CD4-positive, alpha-beta T cell treated with Interleukin-17A for 1 hour (primary cell): ENCODE data around the gene SORCS2.

Experiments used
- DNase-seq: peaks from one replicate; pipeline ENCODE4 v3.0.0-alpha.2; 2020

Gene SORCS2

DNA sequence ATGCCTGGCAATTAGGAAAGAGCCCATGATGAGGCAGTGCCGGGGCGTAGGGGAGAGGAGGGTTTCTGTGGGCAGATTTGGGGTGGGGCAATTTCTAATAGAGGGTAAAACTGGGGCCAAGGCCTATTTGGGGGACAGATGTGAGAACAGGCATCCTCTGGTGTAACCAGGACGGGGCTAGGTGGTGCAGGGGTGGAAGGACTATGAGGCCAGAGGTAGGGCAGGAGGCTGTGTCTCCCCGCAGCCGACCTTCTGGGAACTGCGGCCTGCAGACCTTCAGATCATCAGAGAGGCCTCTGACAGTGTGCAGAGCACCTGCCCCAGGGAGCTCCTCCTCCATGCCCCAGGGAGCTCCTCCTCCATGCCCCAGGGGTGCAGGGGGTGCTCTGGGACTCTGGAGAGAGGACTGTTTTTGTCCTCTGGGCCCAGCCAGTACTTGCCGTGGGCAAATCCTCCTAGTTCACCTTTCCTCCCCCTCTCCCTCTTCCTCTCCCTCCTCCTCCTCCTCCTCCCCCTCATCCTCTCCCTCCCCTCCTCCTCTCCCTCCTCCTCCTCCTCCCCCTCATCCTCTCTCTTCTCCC lies 101.9 kb downstream of the SORCS2 start:
- DNase-seq: no peak

DNA sequence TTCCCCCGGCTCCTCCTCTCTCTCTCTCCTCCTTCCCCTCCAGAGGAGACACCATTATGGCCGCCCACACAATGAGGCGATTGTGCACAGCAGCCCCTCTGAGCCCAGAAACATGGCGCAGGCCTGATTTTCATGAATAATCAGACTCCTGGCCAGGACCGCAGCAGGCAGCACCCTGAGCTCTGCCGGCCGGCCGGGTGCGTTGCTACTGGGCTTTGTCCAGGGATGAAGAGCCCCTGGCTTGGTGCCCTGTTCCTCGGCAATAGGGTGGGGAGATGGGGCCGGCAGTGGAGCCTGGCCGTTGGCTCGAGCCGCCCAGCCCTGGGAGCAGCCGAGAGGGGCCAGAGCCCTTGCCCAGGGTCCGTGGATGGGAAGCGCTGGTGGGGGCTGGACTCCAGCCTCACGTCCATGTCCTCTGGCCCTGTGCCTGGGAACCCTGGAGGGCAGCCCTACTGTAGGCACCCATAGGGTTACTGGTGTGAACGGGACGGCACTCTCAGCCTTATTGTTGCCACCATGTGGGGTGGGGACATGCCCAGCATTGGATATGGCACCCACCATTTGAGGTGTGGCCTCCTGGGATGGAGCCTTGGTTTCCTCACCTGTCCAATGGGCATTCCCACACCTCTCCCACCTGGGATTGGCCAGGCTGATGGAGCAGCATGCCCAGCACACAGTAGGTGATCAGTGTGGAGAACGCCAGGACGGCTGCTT lies 103.0 kb downstream of the SORCS2 start:
- DNase-seq: no peak

DNA sequence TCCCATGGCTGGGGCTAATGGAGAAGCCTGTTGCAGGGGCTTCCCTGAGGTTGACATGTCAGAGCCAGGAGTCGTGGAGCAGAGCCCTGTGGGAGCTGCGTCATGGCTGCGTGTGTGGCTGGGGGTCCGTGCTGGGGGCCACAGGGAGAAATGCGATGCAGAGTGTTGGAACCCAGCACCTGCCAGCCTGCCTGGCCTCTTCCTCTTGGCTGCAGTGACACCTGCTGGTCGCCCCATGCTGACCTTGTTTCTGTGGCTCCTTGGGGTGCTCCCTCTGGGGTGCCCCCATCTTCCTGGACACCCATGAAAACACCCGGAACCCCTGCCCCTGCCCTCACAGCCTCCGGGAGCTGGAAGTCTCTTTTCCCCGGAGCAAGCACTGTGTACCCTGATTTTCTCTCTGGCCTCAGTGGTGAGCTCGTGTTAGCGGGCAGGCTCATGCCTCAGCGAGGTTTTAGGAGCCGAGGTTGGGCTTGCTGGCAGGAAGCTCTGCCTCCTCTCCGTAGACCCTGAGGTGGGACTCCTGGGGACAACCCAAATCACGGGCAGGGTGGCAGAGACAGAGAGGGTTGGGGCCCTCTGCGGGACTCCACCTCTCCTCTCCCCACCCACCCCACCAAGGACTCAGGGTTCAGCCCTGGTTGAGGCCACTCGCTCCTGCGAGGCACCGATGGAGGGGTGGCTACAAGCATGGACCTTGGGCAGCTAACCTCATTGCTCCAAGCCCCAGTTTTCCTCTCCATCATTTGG lies 103.7 kb downstream of the SORCS2 start:
- DNase-seq: no peak

DNA sequence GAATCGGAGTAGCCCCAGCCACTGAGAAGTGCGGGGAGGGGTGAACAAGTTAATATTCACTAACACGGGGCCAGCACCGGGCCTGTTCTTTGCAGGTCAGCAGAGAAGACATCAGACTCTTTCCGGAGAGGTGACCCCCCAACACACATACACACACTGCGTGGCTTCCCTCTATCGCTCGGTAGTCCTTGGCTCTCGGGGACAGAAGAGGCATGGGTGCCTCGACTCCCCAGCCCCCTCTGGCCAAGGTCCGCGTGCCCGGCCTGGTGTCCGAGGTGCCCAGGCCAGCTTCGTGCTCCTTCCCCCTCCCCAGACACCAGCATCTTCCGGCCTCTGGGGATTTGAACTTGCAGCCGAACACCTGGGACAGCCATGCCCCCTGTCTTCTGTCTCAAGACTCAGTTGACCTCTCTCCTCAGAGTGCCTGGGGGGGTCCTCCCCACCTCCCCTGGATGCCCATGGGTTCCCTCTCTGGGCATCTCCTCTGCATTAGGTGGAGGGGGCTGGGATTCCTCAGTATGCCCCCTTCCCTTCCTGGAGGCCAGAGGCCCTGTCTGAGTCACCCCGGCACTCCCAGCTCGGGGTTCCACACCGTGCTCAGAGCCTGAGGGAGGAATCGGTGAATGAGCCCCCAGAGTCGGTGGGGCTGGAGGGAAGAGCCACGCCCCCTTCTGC lies 104.5 kb downstream of the SORCS2 start:
- no peak for DNase-seq

DNA sequence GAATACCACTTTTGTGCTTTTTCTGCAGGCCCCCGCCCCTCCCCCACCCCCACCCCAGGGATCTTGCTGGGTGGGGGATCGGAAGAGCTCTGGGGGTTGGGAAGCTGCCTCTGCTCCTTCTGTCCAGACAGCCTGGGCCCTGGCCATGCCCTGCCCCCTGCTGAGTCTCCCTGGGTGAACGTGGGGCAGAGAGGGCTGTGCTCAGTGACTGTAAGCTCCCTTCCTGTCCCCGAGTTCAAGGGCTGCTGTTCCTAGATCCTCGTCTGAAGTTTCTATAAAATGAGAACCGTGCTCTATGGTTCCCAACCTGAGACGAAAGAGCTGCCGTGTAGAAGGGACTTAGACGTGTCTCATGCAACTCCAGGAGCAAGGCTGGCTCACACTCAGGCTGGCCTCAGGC lies 105.0 kb downstream of the SORCS2 start:
- DNase-seq: no peak

- DNase-seq: no peak
Measured at GRCh38 chr4:7297881-7298280, 105.5 kb downstream of the SORCS2 start.

- DNase-seq: no peak
Measured at GRCh38 chr4:7298619-7299009, 106.3 kb downstream of the SORCS2 start.

GRCh38 chr4:7299010-7299907 lies 106.9 kb downstream of the SORCS2 start:
- DNase-seq: no peak

- no peak for DNase-seq
Measured at GRCh38 chr4:7299908-7300710, 107.8 kb downstream of the SORCS2 start.

GRCh38 chr4:7300711-7301095 lies 108.4 kb downstream of the SORCS2 start:
- DNase-seq: no peak

DNA sequence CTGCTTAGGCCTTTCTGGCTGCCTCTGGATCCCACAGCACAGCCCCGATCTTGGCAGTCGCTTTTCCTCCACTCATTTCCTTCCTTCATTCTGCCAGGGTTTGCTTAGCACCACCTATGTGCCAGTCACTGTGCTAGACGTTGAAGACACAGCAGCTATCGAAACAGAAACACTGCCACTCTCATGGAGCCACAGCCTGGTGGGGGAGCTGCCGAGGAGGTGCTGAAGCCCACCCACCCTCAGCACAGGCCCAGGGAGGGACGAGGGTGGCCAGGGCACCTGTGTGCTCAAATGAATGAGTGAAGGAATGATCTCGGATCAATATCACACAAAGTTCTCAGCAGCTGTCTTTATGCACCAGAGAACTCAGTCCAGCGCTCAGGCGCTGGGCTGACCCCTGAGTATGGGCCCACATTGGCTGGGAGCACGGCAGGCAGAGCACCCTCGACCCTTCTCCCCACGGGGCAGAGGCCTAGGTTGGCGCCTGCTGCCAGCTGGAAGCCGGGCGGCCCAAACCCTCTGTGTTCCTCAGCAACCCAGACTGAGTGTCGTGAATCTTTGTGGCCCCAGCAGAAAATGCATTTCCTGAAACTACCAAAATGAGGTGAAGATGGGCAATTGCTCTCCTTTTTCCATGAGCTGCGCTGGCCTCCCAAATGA lies 108.9 kb downstream of the SORCS2 start:
- no peak for DNase-seq

DNA sequence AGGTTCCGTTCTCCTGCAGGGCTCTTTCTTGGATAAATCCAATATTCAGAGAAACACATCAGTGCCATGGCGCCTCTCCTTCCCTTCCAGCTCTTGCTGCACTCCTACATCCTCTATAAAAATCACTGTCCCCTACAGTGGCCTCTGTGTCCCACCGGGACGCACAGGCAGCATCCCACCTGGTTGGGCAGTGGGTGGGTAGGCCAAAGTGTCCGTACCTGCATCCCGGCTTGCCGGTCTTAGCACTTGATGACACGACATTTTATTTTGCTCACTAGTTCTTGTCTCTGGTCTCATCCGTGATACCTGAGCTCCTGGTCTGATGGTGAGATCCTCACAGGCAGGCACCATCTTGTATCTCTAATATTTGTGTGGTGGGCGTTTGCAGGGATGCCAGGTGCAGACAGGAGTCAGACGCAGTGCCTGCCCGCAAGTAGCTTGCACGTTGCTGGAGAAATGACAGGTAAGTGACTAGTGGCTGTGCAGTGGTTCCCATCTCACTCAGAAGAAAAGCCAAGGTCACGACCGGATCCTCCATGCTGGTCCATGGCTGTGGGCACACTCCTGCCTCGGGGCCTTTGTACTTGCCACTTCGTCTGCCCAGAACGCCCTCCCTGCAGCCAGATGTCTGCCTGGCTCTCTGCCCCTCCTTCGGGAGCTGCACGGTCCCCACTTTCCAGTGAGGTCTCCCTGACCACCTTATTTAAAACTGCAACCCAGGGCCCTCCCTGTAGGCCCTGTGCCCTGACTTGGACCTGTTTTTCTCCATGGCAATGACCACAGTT lies 109.7 kb downstream of the SORCS2 start:
- no peak for DNase-seq

DNA sequence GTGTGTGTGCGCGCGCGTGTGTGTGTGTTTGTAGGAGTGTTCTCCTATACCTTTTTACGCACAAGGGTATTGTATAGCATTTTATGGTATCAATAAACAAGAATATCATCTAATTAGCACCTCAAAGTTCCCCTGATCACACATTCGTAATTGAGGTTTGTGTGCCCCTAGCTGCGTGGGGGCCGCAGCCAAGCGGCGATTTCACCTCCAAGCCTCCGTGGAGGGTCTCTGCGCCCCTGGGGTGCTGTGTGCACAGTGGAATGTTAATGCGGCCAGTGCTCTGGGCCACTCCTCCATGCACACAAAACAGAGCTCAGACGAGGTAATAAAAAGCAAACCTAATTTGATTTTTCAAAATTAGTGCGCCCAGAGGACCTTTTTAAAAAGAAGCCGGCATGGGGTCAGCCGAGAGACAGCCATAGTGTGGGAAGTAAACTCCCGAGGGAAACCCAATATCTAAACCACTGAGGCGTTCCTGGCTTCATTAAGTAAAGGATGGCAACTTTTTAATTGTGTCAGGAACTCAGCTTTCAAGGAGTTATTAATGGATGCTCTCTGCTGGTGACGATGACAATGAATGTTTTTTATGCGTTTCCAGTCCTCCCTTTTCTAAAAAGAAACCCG lies 110.6 kb downstream of the SORCS2 start:
- no peak for DNase-seq

DNA sequence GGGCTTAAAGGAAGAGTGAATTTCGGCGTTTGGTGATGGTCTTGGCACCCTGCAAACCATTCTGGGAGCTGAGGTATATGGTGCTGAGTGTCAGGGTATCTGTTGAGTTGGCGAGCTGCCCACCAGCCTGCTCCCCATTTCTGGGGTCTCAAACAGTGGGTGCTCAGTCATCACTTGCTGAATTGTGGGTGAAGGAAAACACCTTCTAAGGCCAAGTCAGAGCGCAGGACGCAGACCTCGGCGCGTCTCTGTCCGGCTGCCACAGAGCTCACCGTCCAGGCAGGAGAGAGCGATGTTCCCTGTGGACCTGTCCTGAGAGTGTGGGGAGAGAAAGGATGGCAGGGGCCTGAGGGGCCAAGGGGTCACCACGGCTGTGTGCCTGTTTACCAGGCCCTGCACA lies 111.2 kb downstream of the SORCS2 start:
- no peak for DNase-seq

GRCh38 chr4:7304436-7304835 lies 112.1 kb downstream of the SORCS2 start:
- no peak for DNase-seq

- no peak for DNase-seq
Measured at GRCh38 chr4:7306021-7306965, 114.0 kb downstream of the SORCS2 start.

DNA sequence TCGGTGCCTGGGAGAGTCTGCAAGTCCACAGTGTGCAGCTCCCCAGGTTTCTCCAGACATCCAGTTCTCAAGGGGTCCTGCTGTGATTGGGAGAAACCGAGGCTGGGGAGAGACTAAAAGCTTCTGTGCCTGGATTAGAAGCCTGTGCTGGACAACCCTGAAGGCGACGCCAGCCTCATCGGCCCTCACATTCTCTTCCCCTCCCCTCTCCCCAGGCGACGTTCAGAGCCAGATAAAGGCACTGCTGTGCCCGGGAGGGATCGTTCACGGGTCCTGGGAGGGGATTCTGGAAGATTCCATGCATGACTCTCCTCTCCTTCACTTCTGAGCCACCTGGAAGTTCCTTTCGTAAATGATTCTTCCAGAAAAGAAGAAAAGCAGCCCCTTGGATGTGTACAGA lies 114.6 kb downstream of the SORCS2 start:
- no peak for DNase-seq

- no peak for DNase-seq
Measured at GRCh38 chr4:7307394-7308099, 115.2 kb downstream of the SORCS2 start.
